Activated CD8-positive, alpha-beta memory T cell treated with anti-CD3 and anti-CD28 coated beads, Interleukin-2, amount 10 ng/mL, durations not matched to agents 7 days and 5 days (primary cell): ENCODE results near the gene ST6GAL1. TPM values are rescaled to one million over a fixed set of nuclear protein-coding genes. Genes with fewer than 3 reads are reported as not detected.

Source experiments
- ATAC-seq: fragments of 150-1000 bp; cut with Tn5 transposase; one replicate; pipeline ENCODE4 v1.10.0; 2021; ENCODE audit warnings: moderate library complexity
- CTCF ChIA-PET: fragments of 350-600 bp; sonication (Branson Sonifier 250); formaldehyde crosslinking; loops from one replicate; lab custom pipeline; 2021; ENCODE audit warnings: antibody characterized with exemption; lab: Charles Lee
- DNase-seq: peaks from one replicate; pipeline ENCODE4 v3.0.0-alpha.2; 2020
- H3K27ac Mint-ChIP-seq: one replicate; pipeline ENCODE4 v1.8.0; 2021; ENCODE audit warnings: mild to moderate bottlenecking, mixed read lengths
- H3K27me3 Mint-ChIP-seq: one replicate; pipeline ENCODE4 v1.8.0; 2021; ENCODE audit warnings: mixed read lengths
- H3K36me3 Mint-ChIP-seq: one replicate; pipeline ENCODE4 v1.8.0; 2021; ENCODE audit warnings: mild to moderate bottlenecking, mixed read lengths
- H3K4me1 Mint-ChIP-seq: one replicate; pipeline ENCODE4 v1.8.0; 2021; ENCODE audit warnings: mixed read lengths
- H3K4me3 Mint-ChIP-seq: one replicate; pipeline ENCODE4 v1.8.0; 2021; ENCODE audit warnings: mild to moderate bottlenecking, moderate library complexity, mixed read lengths
- H3K9me3 Mint-ChIP-seq: one replicate; pipeline ENCODE4 v1.8.0; 2022; ENCODE audit warnings: low read depth, mixed read lengths
- total RNA-seq, 2 experiments: library from RNA; stranded (reverse); gene quantifications; one replicate each; pipeline ENCODE4 v1.2.3, GENCODE V29; 2021

Gene ST6GAL1
- total RNA-seq, 2 experiments from 2014 or later = 77.9 to 102 TPM

DNA sequence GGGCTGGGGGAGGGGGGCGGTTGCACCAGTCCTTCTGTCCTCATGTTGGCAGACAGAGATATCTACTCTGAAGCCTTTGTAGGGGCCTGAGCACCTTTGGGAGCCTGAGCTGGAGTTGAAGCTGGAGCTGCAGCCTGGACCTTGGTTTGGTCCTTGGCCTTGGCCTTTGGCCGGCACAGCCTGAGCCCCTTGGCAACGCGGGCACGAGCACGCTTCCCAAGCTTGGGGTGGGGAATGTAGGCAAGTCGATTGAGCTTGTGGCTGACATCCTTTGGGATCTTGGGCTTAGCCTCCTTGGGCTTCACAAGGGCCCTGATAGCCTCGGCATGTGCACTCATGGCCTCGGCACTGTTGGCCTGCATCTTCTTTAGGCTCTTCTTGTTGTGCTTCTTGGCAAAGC lies 8.1 kb upstream of the ST6GAL1 start:
- no peak overlapping the region for H3K27ac Mint-ChIP-seq
- no peaks in the 10 kb centered on the region for H3K9me3 Mint-ChIP-seq
- H3K4me1 Mint-ChIP-seq = peaks cover 7% of the 10 kb centered on the region
- ATAC-seq (no peak), DNase-seq (no peak)
- no peaks in the 10 kb centered on the region for H3K27me3 Mint-ChIP-seq
- no peaks in the 10 kb centered on the region for H3K36me3 Mint-ChIP-seq
- H3K4me3 Mint-ChIP-seq = no peak overlapping the region
- CTCF ChIA-PET = interaction anchor here (0.6 to 1.2 kb wide), 3 partner anchors 12 to 72 kb away, joined by 3 to 4 read pairs (median 3); no protein-coding TSS in a partner anchor

GRCh38 chr3:186922790-186923189 lies 7.5 kb upstream of the ST6GAL1 start:
- H3K4me1 Mint-ChIP-seq = peaks cover 5% of the 10 kb centered on the region
- no peaks in the 10 kb centered on the region for H3K27me3 Mint-ChIP-seq
- no peak overlapping the region for H3K4me3 Mint-ChIP-seq
- DNase-seq = no peak
- H3K27ac Mint-ChIP-seq = no peak overlapping the region
- H3K9me3 Mint-ChIP-seq = no peaks in the 10 kb centered on the region
- no peak for ATAC-seq
- no peaks in the 10 kb centered on the region for H3K36me3 Mint-ChIP-seq
- CTCF ChIA-PET = interaction anchor here (0.6 to 1.2 kb wide), 3 partner anchors 11 to 73 kb away, joined by 3 to 4 read pairs (median 3); no protein-coding TSS in a partner anchor

DNA sequence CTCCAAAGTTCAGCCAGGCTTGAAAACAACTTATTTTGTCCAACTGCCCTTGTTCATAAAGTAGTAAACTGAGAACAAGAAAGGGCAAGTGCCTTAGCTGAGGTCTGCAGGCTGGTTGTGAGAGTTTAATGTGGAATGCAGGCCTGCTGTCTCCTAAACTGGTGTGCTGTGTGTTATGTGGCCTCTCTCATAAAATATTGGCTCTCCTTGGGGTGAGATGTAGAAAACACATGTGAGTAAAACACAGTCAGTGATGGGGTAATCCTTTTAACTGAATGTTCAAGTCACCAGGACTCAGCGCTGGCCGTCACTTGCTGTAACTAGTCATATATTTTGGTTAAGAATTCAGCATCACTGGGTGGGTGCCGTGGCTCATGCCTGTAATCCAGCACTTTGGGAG lies 7.1 kb upstream of the ST6GAL1 start:
- peaks cover 2% of the 10 kb centered on the region for H3K4me1 Mint-ChIP-seq
- no peaks in the 10 kb centered on the region for H3K9me3 Mint-ChIP-seq
- ATAC-seq (no peak), DNase-seq (no peak)
- H3K36me3 Mint-ChIP-seq = no peaks in the 10 kb centered on the region
- CTCF ChIA-PET = interaction anchor here (1.2 kb wide), 1 partner anchor 73 kb away, joined by 3 read pairs; no protein-coding TSS in a partner anchor
- no peak overlapping the region for H3K4me3 Mint-ChIP-seq
- no peaks in the 10 kb centered on the region for H3K27me3 Mint-ChIP-seq
- no peak overlapping the region for H3K27ac Mint-ChIP-seq

DNA sequence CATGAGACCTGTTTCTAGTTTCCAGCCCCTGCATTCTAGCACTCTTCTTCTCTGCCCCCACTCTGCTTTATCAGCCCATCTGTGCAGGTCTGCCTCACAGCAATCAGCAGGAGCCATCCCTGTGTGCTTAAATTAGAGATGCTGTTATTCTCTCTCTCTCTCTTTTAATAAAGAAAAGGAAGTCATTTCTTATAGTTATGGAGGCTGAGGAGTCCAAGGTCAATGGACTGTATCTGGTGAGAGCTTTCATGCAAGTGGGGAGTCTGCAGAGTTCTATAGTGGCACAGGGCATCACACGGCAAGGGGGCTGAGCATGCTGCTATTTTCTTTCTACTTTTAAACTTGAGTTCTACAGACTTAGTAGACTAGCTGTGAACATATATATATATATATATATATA lies 4.5 kb upstream of the ST6GAL1 start:
- no peak for DNase-seq
- no peak for ATAC-seq
- CTCF ChIA-PET = interaction anchor here (1.8 kb wide), 1 partner anchor 76 kb away, joined by 4 read pairs; no protein-coding TSS in a partner anchor
- Mint-ChIP-seq H3K9me3 (no peaks in the 10 kb centered on the region), H3K27me3 (no peaks in the 10 kb centered on the region), H3K4me1 (peaks cover 7% of the 10 kb centered on the region), H3K27ac (no peak overlapping the region), H3K4me3 (no peak overlapping the region), H3K36me3 (no peaks in the 10 kb centered on the region)

- Mint-ChIP-seq H3K27me3 (no peaks in the 10 kb centered on the region), H3K4me1 (peaks cover 30% of the 10 kb centered on the region), H3K9me3 (no peaks in the 10 kb centered on the region), H3K27ac (no peak overlapping the region), H3K4me3 (peak overlapping the region; percentile 13), H3K36me3 (peaks cover 24% of the 10 kb centered on the region)
- CTCF ChIA-PET = interaction anchor here (0.9 to 1.9 kb wide), 7 partner anchors 9 to 80 kb away, joined by 3 to 8 read pairs (median 3); no protein-coding TSS in a partner anchor
- ATAC-seq (no peak), DNase-seq (no peak)
Observed at GRCh38 chr3:186929186-186929585, 1.1 kb upstream of the ST6GAL1 start.

DNA sequence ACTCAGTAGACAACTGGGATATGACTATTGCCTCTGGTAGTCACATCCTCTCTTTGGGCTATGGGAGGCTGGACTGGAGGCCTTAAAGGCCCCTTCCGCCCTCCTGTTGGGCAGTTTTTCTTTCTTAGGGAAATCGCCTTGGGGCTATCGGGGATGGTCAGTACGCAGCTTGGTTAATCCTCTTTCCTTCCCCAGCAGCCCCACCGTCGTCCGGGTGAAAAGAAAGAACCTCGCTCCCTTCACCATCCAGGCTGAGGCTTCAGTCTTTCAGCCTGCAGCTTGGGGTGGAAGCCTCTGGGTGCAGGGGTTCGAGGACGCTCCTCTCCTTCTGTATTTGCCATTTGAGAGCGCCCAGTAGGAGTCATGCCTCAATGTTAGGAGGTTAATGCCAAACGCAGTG lies 641 bp upstream of the ST6GAL1 start:
- Mint-ChIP-seq H3K4me3 (peak overlapping the region; percentile 88), H3K36me3 (peaks cover 28% of the 10 kb centered on the region), H3K9me3 (no peaks in the 10 kb centered on the region), H3K4me1 (peaks cover 30% of the 10 kb centered on the region), H3K27me3 (no peaks in the 10 kb centered on the region), H3K27ac (peak overlapping the region; percentile 87)
- no peak for ATAC-seq
- DNase-seq = no peak
- CTCF ChIA-PET = interaction anchor here (1.2 to 1.9 kb wide), 3 partner anchors 9 to 80 kb away, joined by 3 to 8 read pairs (median 3); no protein-coding TSS in a partner anchor

DNA sequence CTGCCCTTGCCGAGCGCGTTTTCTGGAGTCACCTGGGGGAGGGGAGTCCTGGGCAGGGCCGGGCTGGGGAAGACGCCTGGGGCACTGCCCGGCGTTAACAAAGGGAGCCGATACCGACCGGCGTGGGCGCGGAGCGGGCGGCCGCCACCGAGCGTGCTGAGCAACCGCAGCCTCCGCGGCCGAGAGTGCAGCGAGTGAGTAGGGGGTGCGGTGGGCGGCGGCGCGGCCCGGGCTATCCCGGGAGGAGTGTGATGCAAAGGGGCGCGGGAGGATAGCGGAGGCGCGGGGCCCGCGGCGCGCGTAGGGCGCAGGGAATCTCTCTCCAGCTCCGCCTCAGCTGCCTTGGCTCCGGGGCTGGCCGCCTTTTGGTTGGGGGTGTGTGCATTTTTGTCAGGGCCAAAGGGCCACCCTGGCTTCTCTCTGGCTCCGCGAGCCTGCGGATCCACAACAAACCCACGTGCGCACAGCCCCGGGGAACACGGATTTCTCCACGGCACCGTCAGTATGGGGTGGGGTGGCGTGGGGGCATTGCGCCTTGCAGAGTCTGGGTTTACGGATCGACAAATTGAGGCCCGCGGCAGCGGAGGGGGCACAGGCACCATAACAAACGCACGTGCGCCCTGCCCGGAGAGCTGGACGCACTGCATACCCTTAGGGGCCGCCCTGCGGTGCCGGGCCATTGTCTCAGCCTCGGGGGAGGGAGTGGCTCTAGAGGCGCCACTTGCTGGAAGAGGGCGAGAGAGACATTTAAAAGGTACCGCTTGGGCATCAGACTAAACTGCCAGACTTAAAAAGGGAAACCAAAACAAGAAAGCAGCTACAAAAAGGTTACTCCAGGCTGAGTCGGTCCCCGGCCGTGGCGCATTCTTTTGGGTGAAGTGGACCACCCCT lies 560 bp downstream of the ST6GAL1 start:
- Mint-ChIP-seq H3K27ac (peak overlapping the region; percentile 87), H3K27me3 (no peaks in the 10 kb centered on the region), H3K4me1 (peaks cover 36% of the 10 kb centered on the region), H3K4me3 (peak overlapping the region; percentile 88), H3K36me3 (peaks cover 35% of the 10 kb centered on the region), H3K9me3 (peaks cover 3% of the 10 kb centered on the region)
- DNase-seq (peak; percentile 81), ATAC-seq (peak; percentile 72)
- CTCF ChIA-PET = interaction anchor here (0.6 to 3.3 kb wide), 23 partner anchors 11 to 234 kb away, joined by 3 to 35 read pairs (median 5); partner anchors contain the start of genes RFC4 and RPL39L

GRCh38 chr3:186931532-186932280 lies 1.4 kb downstream of the ST6GAL1 start:
- CTCF ChIA-PET = interaction anchor here (0.6 to 3.3 kb wide), 26 partner anchors 11 to 233 kb away, joined by 3 to 35 read pairs (median 4); partner anchors contain the start of genes RFC4 and RPL39L
- no peaks in the 10 kb centered on the region for H3K27me3 Mint-ChIP-seq
- peaks cover 3% of the 10 kb centered on the region for H3K9me3 Mint-ChIP-seq
- DNase-seq (peak; percentile 89), ATAC-seq (peak; percentile 61)
- H3K4me1 Mint-ChIP-seq = peaks cover 36% of the 10 kb centered on the region
- H3K36me3 Mint-ChIP-seq = peaks cover 37% of the 10 kb centered on the region
- peak overlapping the region; percentile 87 for H3K27ac Mint-ChIP-seq
- peak overlapping the region; percentile 88 for H3K4me3 Mint-ChIP-seq

DNA sequence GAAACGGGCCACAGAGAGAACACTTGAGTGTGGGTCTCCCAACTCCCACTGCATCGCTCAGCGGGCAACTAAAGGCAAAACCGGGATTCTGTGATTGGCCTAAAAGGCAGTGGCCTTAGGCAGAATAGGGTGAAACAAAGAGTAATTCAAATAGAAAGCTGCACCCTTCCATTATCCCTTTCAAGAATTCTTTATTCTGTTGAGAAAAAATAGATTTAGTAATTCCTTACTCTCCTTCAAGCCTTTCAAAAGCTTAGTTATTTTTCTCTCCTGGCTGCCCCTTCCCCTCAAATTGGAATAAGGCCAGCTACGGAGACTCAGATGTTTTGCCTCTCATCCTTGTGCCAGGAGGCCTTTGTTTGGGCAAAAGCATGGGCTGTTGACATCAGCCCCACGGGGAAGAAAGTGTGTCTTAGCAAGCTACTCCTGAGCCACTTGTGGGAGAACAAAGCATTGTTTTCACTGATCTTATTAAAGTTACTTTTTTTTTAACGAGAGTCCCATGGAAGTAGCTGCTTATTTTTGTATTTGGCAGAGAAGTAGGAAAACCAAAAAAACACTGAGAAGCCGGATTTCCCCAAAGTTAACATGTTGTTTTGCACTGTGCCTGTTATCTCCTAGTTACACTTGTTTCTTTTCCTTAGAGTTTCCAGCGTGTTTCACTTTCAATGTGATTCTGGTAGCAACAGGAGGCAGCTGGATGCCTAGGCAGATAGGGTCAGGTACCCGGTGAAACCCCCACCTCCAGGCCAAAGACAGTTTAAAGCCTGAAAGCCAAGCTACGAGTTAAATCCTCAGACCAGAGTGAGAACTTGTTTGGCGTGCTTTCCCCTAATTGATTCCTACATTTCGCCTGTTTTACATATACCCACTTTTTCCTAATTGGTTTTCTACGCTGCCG lies 2.2 kb downstream of the ST6GAL1 start:
- Mint-ChIP-seq H3K4me3 (peak overlapping the region; percentile 88), H3K4me1 (peaks cover 38% of the 10 kb centered on the region), H3K27ac (peak overlapping the region; percentile 87), H3K27me3 (no peaks in the 10 kb centered on the region), H3K9me3 (peaks cover 3% of the 10 kb centered on the region), H3K36me3 (peaks cover 43% of the 10 kb centered on the region)
- ATAC-seq (no peak), DNase-seq (peak; percentile 34)
- CTCF ChIA-PET = interaction anchor here (0.7 to 3.3 kb wide), 20 partner anchors 10 to 232 kb away, joined by 3 to 35 read pairs (median 6); partner anchors contain the start of gene RPL39L

DNA sequence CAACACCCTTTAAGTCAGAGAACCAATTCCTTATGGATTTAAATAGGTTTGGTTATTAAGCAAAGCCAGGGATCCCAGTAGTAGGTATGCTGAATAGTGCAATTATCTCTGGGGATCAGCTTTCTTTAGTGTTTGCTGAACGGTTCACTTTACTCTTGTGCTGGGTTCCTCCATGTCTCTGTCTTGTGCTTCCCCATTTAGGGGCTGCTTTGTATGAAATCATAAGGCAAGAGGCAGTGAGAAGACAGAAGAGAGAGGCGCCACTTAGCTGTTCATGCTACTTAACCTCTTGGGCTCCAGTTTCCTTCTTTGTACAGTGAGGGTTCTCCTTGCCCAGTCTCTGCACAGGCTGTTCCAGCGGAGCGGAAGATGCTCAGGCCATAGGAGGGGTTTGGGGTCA lies 3.5 kb downstream of the ST6GAL1 start:
- Mint-ChIP-seq H3K4me1 (peaks cover 40% of the 10 kb centered on the region), H3K27ac (no peak overlapping the region)

DNA sequence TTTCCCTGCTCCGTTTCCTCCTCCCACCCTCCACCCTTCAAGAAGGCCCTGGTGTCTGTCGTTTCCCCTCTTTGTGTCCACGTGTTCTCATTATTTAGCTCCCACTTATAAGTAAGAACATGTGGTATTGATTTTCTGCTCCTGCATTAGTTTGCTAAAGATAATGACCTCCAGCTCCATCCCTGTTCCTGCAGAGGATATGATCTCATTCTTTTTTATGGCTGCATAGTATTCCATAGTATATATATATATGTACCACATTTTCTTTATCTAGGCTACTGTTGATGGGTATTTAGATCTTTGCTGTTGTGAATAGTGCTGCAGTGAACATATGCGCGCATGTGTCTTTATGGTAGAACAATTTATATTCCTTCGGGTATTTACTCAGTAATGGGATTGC lies 4.8 kb downstream of the ST6GAL1 start:
- CTCF ChIA-PET = interaction anchor here (1.0 to 1.5 kb wide), 3 partner anchors 26 to 86 kb away, joined by 3 to 5 read pairs (median 3); no protein-coding TSS in a partner anchor
- no peak for ATAC-seq
- no peak overlapping the region for H3K27ac Mint-ChIP-seq
- peaks cover 53% of the 10 kb centered on the region for H3K36me3 Mint-ChIP-seq
- peaks cover 3% of the 10 kb centered on the region for H3K9me3 Mint-ChIP-seq
- no peaks in the 10 kb centered on the region for H3K27me3 Mint-ChIP-seq
- H3K4me3 Mint-ChIP-seq = no peak overlapping the region
- DNase-seq = peak; percentile 14
- H3K4me1 Mint-ChIP-seq = peaks cover 37% of the 10 kb centered on the region

More for the DNA sequence above, 3.5 kb downstream of the ST6GAL1 start:
- Mint-ChIP-seq H3K9me3 (peaks cover 3% of the 10 kb centered on the region), H3K4me3 (no peak overlapping the region), H3K27me3 (no peaks in the 10 kb centered on the region), H3K36me3 (peaks cover 50% of the 10 kb centered on the region)
- DNase-seq = peak; percentile 7
- CTCF ChIA-PET = interaction anchor here (0.6 to 1.8 kb wide), 4 partner anchors 11 to 93 kb away, joined by 3 to 4 read pairs (median 3); no protein-coding TSS in a partner anchor
- no peak for ATAC-seq
